IMR-90 (cell line): ENCODE data around the gene AFG1L. TPM values are rescaled to one million over a fixed set of nuclear protein-coding genes. Genes with fewer than 3 reads are reported as not detected.
A peak's percentile ranks its signal among the peaks of the same experiment; 100 is the strongest.

Experiments
- ATAC-seq: fragments of 200-7000 bp; cut with Tn5 transposase; 2 replicates; pipeline ENCODE4 v1.9.1; 2020; ENCODE audit warnings: low read depth, mild to moderate bottlenecking, moderate library complexity
- BruUV-seq: library from RNA; stranded (reverse); fragments of 400-500 nt; replicated peaks from 2 replicates; lab custom pipeline; 2021; lab: Mats Ljungman, UMichigan
- CTCF ChIA-PET: fragments of 300-600 bp; formaldehyde crosslinking; extraction: SDS; loops from one replicate; lab custom pipeline; 2021; ENCODE audit warnings: antibody characterized with exemption; lab: Yijun Ruan, JAX
- POLR2A ChIA-PET: fragments of 300-600 bp; sonication (Branson Sonifier 250); formaldehyde crosslinking; loops from one replicate; lab custom pipeline; 2022; ENCODE audit warnings: antibody characterized with exemption; ENCODE audit not compliant: unreplicated experiment; lab: Charles Lee
- DNase-seq: peaks from one replicate; pipeline ENCODE4 v3.0.0; 2013
- H2AFZ ChIP-seq: replicated peaks from 2 replicates; pipeline ENCODE3; 2013; ENCODE audit warnings: low read length, mild to moderate bottlenecking; ENCODE audit not compliant: poor library complexity
- H2AK5ac ChIP-seq: 2 replicates; pipeline ENCODE4 v1.6.1; 2013; ENCODE audit warnings: low read depth, low read length, inconsistent platforms
- H2AK9ac ChIP-seq: replicated peaks from 2 replicates; pipeline ENCODE3; 2013; ENCODE audit warnings: mild to moderate bottlenecking, low read depth, low read length, moderate library complexity; ENCODE audit not compliant: poor library complexity
- H2BK120ac ChIP-seq: 2 replicates; pipeline ENCODE4 v1.6.1; 2013; ENCODE audit warnings: low read depth, low read length, inconsistent platforms
- H2BK15ac ChIP-seq: 3 replicates; pipeline ENCODE4 v1.6.1; 2013; ENCODE audit warnings: low read depth, low read length, inconsistent platforms
- H2BK20ac ChIP-seq: 2 replicates; pipeline ENCODE4 v1.6.1; 2013; ENCODE audit warnings: low read depth, mild to moderate bottlenecking, inconsistent platforms, low read length, moderate library complexity
- H2BK5ac ChIP-seq: 2 replicates; pipeline ENCODE4 v1.6.1; 2013; ENCODE audit warnings: mild to moderate bottlenecking, low read depth, low read length, inconsistent platforms; ENCODE audit not compliant: poor library complexity, severe bottlenecking
- H3K14ac ChIP-seq: replicated peaks from 2 replicates; pipeline ENCODE4 v1.6.1; 2013; ENCODE audit warnings: low read depth, low read length, inconsistent platforms
- H3K18ac ChIP-seq: 2 replicates; pipeline ENCODE4 v1.6.1; 2013; ENCODE audit warnings: low read depth, low read length, control low read depth
- H3K23ac ChIP-seq: 2 replicates; pipeline ENCODE4 v1.6.1; 2013; ENCODE audit warnings: low read depth, low read length, inconsistent platforms
- H3K27ac ChIP-seq: 2 replicates; pipeline ENCODE4 v1.5.1; 2013; ENCODE audit warnings: mild to moderate bottlenecking, control low read depth, low read length; ENCODE audit not compliant: insufficient read depth
- H3K27me3 ChIP-seq: 2 replicates; pipeline ENCODE4 v1.6.1; 2013; ENCODE audit warnings: low read length; ENCODE audit not compliant: control insufficient read depth, insufficient read depth
- H3K36me3 ChIP-seq: 2 replicates; pipeline ENCODE4 v1.6.1; 2013; ENCODE audit warnings: low read length, mixed read lengths; ENCODE audit not compliant: control insufficient read depth, insufficient read depth
- H3K4ac ChIP-seq: 2 replicates; pipeline ENCODE4 v1.6.1; 2013; ENCODE audit warnings: low read depth, low read length, inconsistent platforms
- H3K4me1 ChIP-seq: 2 replicates; pipeline ENCODE4 v1.6.1; 2013; ENCODE audit warnings: low read length, mixed read lengths; ENCODE audit not compliant: control insufficient read depth, insufficient read depth
- H3K4me2 ChIP-seq: 2 replicates; pipeline ENCODE4 v1.6.1; 2013; ENCODE audit warnings: low read depth, mild to moderate bottlenecking, control low read depth, low read length, moderate library complexity
- H3K4me3 ChIP-seq: 2 replicates; pipeline ENCODE4 v1.5.1; 2013; ENCODE audit warnings: low read depth, mild to moderate bottlenecking, control low read depth, low read length, moderate library complexity; ENCODE audit not compliant: insufficient read depth
- H3K56ac ChIP-seq: 2 replicates; pipeline ENCODE4 v1.6.1; 2013; ENCODE audit warnings: low read length, inconsistent platforms; ENCODE audit not compliant: insufficient read depth; ENCODE audit errors: extremely low read depth
- H3K79me1 ChIP-seq, 2 experiments: 2 replicates each; pipeline ENCODE4 v1.6.1; 2013; ENCODE audit warnings: low read length in 2 of 2, inconsistent platforms in 1 of 2, low read depth in 1 of 2
- H3K9ac ChIP-seq: 2 replicates; pipeline ENCODE4 v1.6.1; 2013; ENCODE audit warnings: low read depth, low read length, control low read depth
- H3K9me1 ChIP-seq: 2 replicates; pipeline ENCODE4 v1.6.1; 2013; ENCODE audit warnings: low read length, inconsistent platforms; ENCODE audit not compliant: insufficient read depth
- H3K9me3 ChIP-seq: 2 replicates; pipeline ENCODE4 v1.6.1; 2013; ENCODE audit warnings: low read length; ENCODE audit not compliant: control insufficient read depth, insufficient read depth
- H4K20me1 ChIP-seq: 2 replicates; pipeline ENCODE4 v1.6.1; 2013; ENCODE audit warnings: low read length, inconsistent platforms; ENCODE audit not compliant: insufficient read depth
- H4K5ac ChIP-seq: 2 replicates; pipeline ENCODE4 v1.6.1; 2013; ENCODE audit warnings: mild to moderate bottlenecking, low read depth, low read length, control low read depth
- H4K8ac ChIP-seq, 2 experiments: 2 replicates each; pipeline ENCODE4 v1.6.1; 2013; ENCODE audit warnings: low read depth in 2 of 2, low read length in 2 of 2, control low read depth in 1 of 2, inconsistent platforms in 1 of 2
- H4K91ac ChIP-seq: 2 replicates; pipeline ENCODE4 v1.6.1; 2013; ENCODE audit warnings: low read depth, low read length, inconsistent platforms; ENCODE audit not compliant: insufficient read depth
- BHLHE40 ChIP-seq: fragments of 150-350 bp; IDR thresholded peaks from 2 replicates; pipeline ENCODE4 v1.6.1; 2016; ENCODE audit warnings: mild to moderate bottlenecking, low read depth, low read length
- CEBPB ChIP-seq: IDR thresholded peaks from 2 replicates; pipeline ENCODE4 v1.6.1; 2012; ENCODE audit warnings: low read depth, low read length, improper control_type of control experiment
- CHD1 ChIP-seq: IDR thresholded peaks from 2 replicates; pipeline ENCODE4 v1.6.1; 2012; ENCODE audit warnings: low read depth, low read length, improper control_type of control experiment
- CTCF ChIP-seq: conservative IDR thresholded peaks from 2 replicates; pipeline ENCODE4 v1.5.1; 2012; ENCODE audit warnings: mild to moderate bottlenecking, low read depth, low read length, improper control_type of control experiment
- FOS ChIP-seq: fragments of 150-350 bp; IDR thresholded peaks from 2 replicates; pipeline ENCODE4 v1.6.1; 2016; ENCODE audit warnings: low read depth, low read length
- MAFK ChIP-seq: IDR thresholded peaks from 2 replicates; pipeline ENCODE4 v1.6.1; 2012; ENCODE audit warnings: low read depth, low read length, improper control_type of control experiment
- MAZ ChIP-seq: IDR thresholded peaks from 2 replicates; pipeline ENCODE4 v1.6.1; 2012; ENCODE audit warnings: low read depth, mild to moderate bottlenecking, low read length, improper control_type of control experiment, moderate library complexity, borderline replicate concordance
- MXI1 ChIP-seq: IDR thresholded peaks from 2 replicates; pipeline ENCODE4 v1.6.1; 2012; ENCODE audit warnings: low read depth, mild to moderate bottlenecking, low read length, moderate library complexity, borderline replicate concordance
- NFE2L2 ChIP-seq: fragments of 150-350 bp; IDR thresholded peaks from 2 replicates; pipeline ENCODE4 v1.6.1; 2016; ENCODE audit warnings: low read depth, mild to moderate bottlenecking, low read length
- POLR2A ChIP-seq: IDR thresholded peaks from 2 replicates; pipeline ENCODE4 v1.6.1; 2012; ENCODE audit warnings: mild to moderate bottlenecking, low read depth, low read length
- RAD21 ChIP-seq: IDR thresholded peaks from 2 replicates; pipeline ENCODE4 v1.6.1; 2012; ENCODE audit warnings: low read length, improper control_type of control experiment
- RCOR1 ChIP-seq: IDR thresholded peaks from 2 replicates; pipeline ENCODE4 v1.6.1; 2012; ENCODE audit warnings: mild to moderate bottlenecking, low read length, improper control_type of control experiment; ENCODE audit not compliant: insufficient replicate concordance
- RFX5 ChIP-seq: IDR thresholded peaks from 2 replicates; pipeline ENCODE4 v1.8.0; 2012; ENCODE audit warnings: low read depth, mild to moderate bottlenecking, low read length, moderate library complexity
- SMC3 ChIP-seq: fragments of 150-350 bp; IDR thresholded peaks from 2 replicates; pipeline ENCODE4 v1.6.1; 2016; ENCODE audit warnings: low read depth, mild to moderate bottlenecking, antibody characterized with exemption, low read length, moderate library complexity
- USF2 ChIP-seq: fragments of 150-350 bp; IDR thresholded peaks from 2 replicates; pipeline ENCODE4 v1.6.1; 2017; ENCODE audit warnings: mild to moderate bottlenecking, antibody characterized with exemption, low read length, low read depth
- WGBS, 2 experiments: methylation state at CpG; one replicate each; pipeline versions ENCODE4 v1.1.5 to v1.1.7; 2013; ENCODE audit warnings: missing lambda C conversion rate in 2 of 2; ENCODE audit not compliant: insufficient read length in 1 of 2; ENCODE audit errors: extremely low coverage in 2 of 2; 5-methylcytosine and 5-hydroxymethylcytosine counted together
- dilution Hi-C: fragments of 300-500 bp; cut with HindIII; formaldehyde crosslinking; loops from one replicate; pipeline ENCODE4 v1.14.3; 2018; ENCODE audit warnings: low sequenced_read_pairs; ENCODE audit not compliant: unreplicated experiment
- in situ Hi-C: fragments of 300-500 bp; cut with MboI; formaldehyde crosslinking; loops from 3 replicates; pipeline ENCODE4 v1.14.3; 2019; ENCODE audit warnings: low sequenced_read_pairs, inconsistent platforms, mixed read lengths
- intact Hi-C: fragments of 100-400 bp; cut with micrococcal nuclease; formaldehyde crosslinking; loops from 2 replicates; pipeline ENCODE4 v1.10.0; 2022
- polyA plus RNA-seq, 3 experiments: library from polyadenylated mRNA; depleted of rRNA; stranded (reverse); fragments of >200 nt; gene quantifications; 2 replicates each; pipeline ENCODE4 v1.2.3, GENCODE V29; 2012; ENCODE audit warnings: low replicate concordance in 1 of 3
- total RNA-seq: library from RNA; depleted of rRNA; stranded (reverse); fragments of >200 nt; gene quantifications from 2 replicates; pipeline ENCODE4 v1.2.3, GENCODE V29; 2012

The AFG1L gene
- total and polyA plus RNA-seq, 2 of the 4 experiments (the other 2 are of a cell fraction) = 1.0 to 2.0 TPM

DNA sequence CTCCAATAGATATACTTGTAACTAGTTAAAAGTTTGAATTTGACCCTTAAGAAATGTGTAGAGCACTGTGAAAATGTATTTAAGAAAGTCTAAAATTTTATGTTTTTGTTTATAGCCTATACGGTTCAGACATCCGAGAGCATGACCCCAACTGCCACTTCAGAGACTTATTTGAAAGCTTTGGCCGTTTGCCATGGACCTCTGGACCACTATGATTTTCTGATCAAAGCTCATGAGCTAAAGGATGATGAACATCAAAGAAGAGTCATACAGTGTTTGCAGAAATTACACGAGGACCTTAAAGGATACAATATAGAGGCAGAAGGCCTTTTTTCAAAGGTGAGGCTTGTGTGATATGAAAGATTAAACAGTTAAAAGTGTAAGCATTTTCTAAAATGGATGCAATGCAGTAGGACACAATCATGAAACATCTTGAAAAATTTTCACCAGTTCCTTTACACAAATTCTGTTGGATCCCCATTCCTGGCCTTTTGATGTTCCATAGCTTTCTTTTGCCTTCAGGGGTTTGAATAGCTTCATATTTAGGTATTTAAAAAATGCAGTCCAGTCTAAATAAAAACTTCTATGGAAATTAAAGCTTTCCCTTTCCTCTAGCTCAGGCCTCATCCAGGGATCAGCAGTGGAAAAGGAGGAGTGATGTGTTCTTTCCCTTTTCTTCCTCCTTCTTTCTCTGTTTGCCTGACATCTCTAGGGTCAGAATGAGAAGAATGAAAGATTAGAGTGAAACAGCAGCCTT is 29.0 kb downstream of the AFG1L start:
- peak; percentile 62; the same call in 1 of the 2 replicates for ATAC-seq
- TF ChIP-seq MAZ (no peak), MXI1 (no peak), BHLHE40 (no peak), SMC3 (no peak), USF2 (no peak), CTCF (no peak), MAFK (no peak), POLR2A (no peak), NFE2L2 (no peak), RFX5 (no peak), RCOR1 (no peak), CHD1 (no peak), FOS (no peak), RAD21 (no peak), CEBPB (no peak)

More for the DNA sequence above, 29.0 kb downstream of the AFG1L start:
- H3K9me1 ChIP-seq = no peaks in the 10 kb centered on the region
- H2AK9ac ChIP-seq = no peak overlapping the region
- CTCF ChIA-PET = interaction anchor here (1.0 to 1.2 kb wide), 2 partner anchors 14 to 21 kb away, joined by 3 read pairs; no protein-coding TSS in a partner anchor
- H3K4me1 ChIP-seq = peaks cover 2% of the 10 kb centered on the region; the same call in 1 of the 2 replicates
- no peak overlapping the region for H3K23ac ChIP-seq
- no peak for DNase-seq
- no peaks in the 10 kb centered on the region for H3K79me1 ChIP-seq
- intact Hi-C loops = no loop called here
- H3K27ac ChIP-seq = no peak overlapping the region
- no peak overlapping the region for H2BK120ac ChIP-seq
- H4K91ac ChIP-seq = no peak overlapping the region
- no peaks in the 10 kb centered on the region; the same call in 1 of the 2 replicates for H3K36me3 ChIP-seq
- H3K4ac ChIP-seq = no peak overlapping the region
- no peak overlapping the region for H2AK5ac ChIP-seq
- dilution Hi-C loops = no loop called here
- no peaks in the 10 kb centered on the region for H4K20me1 ChIP-seq
- POLR2A ChIA-PET = no interaction called here
- no peak overlapping the region for H3K18ac ChIP-seq
- BruUV-seq = no TSS peak
- H3K4me2 ChIP-seq = no peak overlapping the region
- no peak overlapping the region for H2BK5ac ChIP-seq
- no peak overlapping the region for H3K56ac ChIP-seq
- H2BK20ac ChIP-seq = no peak overlapping the region
- no peak overlapping the region for H3K4me3 ChIP-seq
- no peaks in the 10 kb centered on the region for H3K9me3 ChIP-seq
- H2AFZ ChIP-seq = no peak overlapping the region
- 38% methylated on average over 3 of the region's 4 CpGs; no CpG with 5 or more reads in 1 of the 2 experiments for WGBS, 2 experiments
- no peak overlapping the region for H4K8ac ChIP-seq
- no peak overlapping the region for H3K9ac ChIP-seq
- H2BK15ac ChIP-seq = no peak overlapping the region
- H4K5ac ChIP-seq = no peak overlapping the region
- no peaks in the 10 kb centered on the region for H3K27me3 ChIP-seq
- no peak overlapping the region for H3K14ac ChIP-seq
- in situ Hi-C loops = no loop called here
